Testis (tissue), 2 donors: Measurements from ENCODE around the gene PLCB3.

Experiments used
- CTCF ChIP-seq, 3 experiments: fragments of 450-650 bp in 2 of 3; fragments of 200-600 bp in 1 of 3; sonication (generic) in 1 of 3; IDR thresholded peaks; one replicate each; pipeline ENCODE4 v1.5.1; 2016 to 2019; ENCODE audit warnings: antibody characterized with exemption in 3 of 3, mild to moderate bottlenecking in 2 of 3, moderate library complexity in 1 of 3
- POLR2A ChIP-seq: fragments of 450-650 bp; IDR thresholded peaks from one replicate; pipeline ENCODE4 v1.6.1; 2017; ENCODE audit warnings: antibody characterized with exemption, mild to moderate bottlenecking, moderate library complexity

DNA sequence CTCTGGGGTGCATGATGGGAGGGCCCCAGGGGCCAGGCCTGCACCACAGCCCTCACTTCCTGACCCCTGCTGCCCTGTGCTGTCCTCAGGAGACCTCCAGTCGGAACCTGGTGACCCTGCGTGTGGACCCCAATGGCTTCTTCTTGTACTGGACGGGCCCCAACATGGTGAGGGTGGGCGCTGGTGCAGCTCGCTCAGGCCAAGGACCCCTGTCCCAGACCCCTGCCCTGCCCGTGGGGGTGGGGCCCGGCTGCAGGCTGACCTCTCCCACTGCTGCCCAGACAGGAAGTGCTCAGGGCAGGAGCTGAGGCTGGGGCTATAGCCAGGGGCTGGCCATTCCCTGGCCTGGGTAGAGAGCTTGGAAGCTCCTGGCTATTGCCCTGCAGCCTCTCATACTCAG, 3.0 kb downstream of the PLCB3 start:
- TF ChIP-seq POLR2A = no peak
- no peak for TF ChIP-seq CTCF (IDR thresholded peaks at IDR 0.05)
